HG03565 (cell line): ENCODE data around the gene SHB.

Experiments used
- ATAC-seq: cut with Tn5 transposase; IDR thresholded peaks from one replicate; pipeline ENCODE4 v1.9.1; 2021; ENCODE audit warnings: mild to moderate bottlenecking, moderate library complexity; ENCODE audit not compliant: unreplicated experiment

The SHB gene

GRCh38 chr9:37939575-37940095 lies 129.4 kb downstream of the SHB start:
- ATAC-seq, result no peak

- ATAC-seq, result no peak
Observed at GRCh38 chr9:37938121-37938891, 130.7 kb downstream of the SHB start.

GRCh38 chr9:37937366-37937765 lies 131.7 kb downstream of the SHB start:
- ATAC-seq, result no peak

- no peak for ATAC-seq
Observed at GRCh38 chr9:37936965-37937364, 132.1 kb downstream of the SHB start.

GRCh38 chr9:37936376-37936775 lies 132.7 kb downstream of the SHB start:
- no peak for ATAC-seq

GRCh38 chr9:37935096-37935495 lies 133.9 kb downstream of the SHB start:
- no peak for ATAC-seq

GRCh38 chr9:37931592-37931991 lies 137.4 kb downstream of the SHB start:
- no peak for ATAC-seq

- ATAC-seq, result no peak
Observed at GRCh38 chr9:37929441-37929895, 139.6 kb downstream of the SHB start.

GRCh38 chr9:37928552-37929430 lies 140.2 kb downstream of the SHB start:
- no peak for ATAC-seq

- no peak for ATAC-seq
Observed at GRCh38 chr9:37927601-37928551, 141.2 kb downstream of the SHB start.

GRCh38 chr9:37927132-37927531 lies 141.9 kb downstream of the SHB start:
- no peak for ATAC-seq

GRCh38 chr9:37926737-37927118 lies 142.3 kb downstream of the SHB start:
- ATAC-seq, result no peak

- ATAC-seq, result no peak
Observed at GRCh38 chr9:37925786-37926736, 143.0 kb downstream of the SHB start.

- no peak for ATAC-seq
Observed at GRCh38 chr9:37925006-37925405, 144.0 kb downstream of the SHB start.

- ATAC-seq, result no peak
Observed at GRCh38 chr9:37924538-37924937, 144.5 kb downstream of the SHB start.

GRCh38 chr9:37923796-37924427 lies 145.1 kb downstream of the SHB start:
- no peak for ATAC-seq

- ATAC-seq, result no peak
Observed at GRCh38 chr9:37923118-37923795, 145.8 kb downstream of the SHB start.

- no peak for ATAC-seq
Observed at GRCh38 chr9:37922363-37923117, 146.5 kb downstream of the SHB start.
